DMS79 treated with DMSO at 0.1 percent for 48 hours (cell line): ENCODE data around the gene RIN2.

Source experiments
- DNase-seq: peaks from one replicate; lab custom pipeline; 2025; lab: John Stamatoyannopoulos, UW

RIN2 gene

DNA sequence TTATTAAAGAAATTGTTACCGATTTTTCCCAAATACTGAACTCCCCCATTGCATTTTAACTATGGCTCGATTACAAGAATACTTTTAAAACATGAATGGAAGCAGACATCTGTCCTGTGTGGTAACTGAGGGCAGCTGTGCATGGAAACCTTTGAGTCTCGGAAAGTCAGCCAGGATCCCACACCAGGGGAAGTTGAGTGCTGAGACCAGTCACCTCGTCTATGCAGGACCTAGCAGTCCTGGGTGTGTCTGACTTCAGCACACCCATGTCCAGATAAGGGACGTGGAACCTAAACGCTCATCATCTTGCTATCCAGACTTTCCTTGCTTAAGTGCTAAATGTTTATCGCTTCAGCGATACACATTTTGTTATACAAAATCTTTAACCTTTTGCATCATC, 6.1 kb downstream of the RIN2 start:
- no peak for DNase-seq

DNA sequence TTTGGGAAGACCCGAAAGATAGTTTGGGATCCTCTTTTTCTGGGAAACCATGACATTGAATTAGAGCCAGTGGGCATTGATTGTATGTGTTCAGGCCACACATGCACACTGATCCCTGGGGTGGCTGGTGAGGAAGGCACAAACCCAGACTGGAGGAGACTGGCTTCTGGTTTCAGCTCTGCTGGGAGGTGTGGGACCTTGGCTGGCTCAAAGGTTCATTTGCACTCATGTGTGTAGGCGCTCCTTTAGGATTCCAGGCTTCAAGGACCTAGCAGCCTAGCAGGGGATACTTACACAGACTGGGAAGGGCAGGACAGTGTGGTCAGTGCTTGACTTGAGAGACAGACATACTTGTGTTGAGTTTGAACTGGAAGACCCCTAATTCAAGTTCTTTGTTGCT, 7.2 kb downstream of the RIN2 start:
- DNase-seq: no peak

DNA sequence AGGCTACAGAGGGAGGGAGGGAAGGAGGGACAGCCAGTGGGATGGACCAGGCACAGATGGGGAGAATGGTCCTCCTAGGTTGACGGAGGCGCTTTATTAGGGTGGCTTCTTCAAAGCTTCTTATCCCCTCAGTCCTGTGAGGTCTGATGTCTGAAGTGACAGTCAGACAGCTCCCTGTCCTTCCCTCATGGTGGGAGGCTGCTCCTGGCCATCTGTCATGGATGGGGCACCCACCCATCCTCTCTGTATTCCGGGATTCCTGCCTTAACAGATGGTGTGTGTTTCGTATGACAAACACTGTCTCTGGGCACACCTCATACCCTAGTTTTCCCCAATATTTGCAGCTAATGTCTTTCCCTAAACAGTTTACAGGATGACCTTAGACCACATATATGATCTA, 7.9 kb downstream of the RIN2 start:
- DNase-seq: no peak

DNA sequence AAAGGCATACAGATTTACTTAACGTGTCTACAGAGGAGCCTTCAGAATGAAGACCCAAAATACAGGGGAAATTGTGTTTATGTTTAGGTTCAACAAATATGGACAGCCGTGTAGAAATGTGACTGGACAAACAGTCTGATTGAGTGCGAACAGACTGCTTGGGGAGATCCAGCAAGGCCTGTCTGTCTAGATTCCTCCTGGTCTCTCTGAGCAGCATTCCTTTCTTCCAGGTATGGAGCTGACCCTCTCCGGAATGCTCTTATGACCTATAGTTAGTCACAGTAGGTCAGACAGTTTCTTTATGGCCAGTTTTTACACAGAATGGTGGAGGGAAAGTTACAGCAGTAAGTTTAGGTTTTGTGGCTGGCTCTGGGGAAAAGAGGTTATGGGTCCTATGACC, 9.0 kb downstream of the RIN2 start:
- DNase-seq: no peak

DNA sequence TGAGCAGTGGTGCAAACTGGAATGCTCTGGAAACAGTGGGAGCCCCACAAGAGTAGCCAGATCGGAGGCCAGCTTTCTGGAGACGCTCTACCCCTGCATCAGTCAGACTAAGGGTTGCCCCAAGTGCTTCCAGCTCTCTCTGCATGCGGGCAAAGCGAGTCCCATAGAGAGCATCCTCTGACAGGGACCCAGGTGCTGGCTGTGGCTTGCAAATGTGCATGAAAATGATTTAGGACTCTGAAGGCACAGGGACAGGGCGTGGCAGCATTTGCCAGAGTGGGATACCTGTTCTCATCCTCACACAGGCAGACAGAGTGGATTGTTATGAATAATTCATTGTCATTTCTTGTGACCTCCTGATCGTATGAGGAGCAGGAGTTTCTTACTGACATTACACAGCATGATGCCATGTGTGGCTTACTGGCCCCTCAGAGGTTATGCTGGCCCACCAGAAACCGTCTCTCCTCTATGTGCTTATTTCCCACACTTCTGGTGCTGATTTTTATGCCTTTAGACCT, 10.3 kb downstream of the RIN2 start:
- DNase-seq: no peak

- DNase-seq: no peak
Observed at GRCh38 chr20:19769507-19769906, 11.4 kb downstream of the RIN2 start.

GRCh38 chr20:19770375-19770774, 12.3 kb downstream of the RIN2 start:
- no peak for DNase-seq

- no peak for DNase-seq
Observed at GRCh38 chr20:19771031-19771430, 13.0 kb downstream of the RIN2 start.

DNA sequence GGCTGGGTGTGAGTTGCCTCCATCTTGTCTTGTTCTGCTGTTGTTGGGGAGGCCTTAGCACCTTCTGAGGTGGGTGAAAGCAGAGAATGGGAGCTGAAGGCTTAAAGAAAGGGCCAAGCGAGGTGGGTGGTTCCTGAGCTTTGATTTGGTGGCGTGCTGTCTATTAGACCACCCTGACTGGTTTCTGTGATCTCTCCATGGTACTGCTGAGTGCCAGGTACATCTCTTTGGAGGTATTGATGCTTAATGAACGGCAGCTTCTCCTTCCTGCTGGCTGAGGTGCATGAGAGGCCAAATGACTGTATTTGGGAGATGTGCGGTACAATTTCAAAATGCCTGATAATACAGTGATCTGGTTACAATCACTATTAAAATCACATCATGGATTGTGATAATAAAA, 15.4 kb downstream of the RIN2 start:
- no peak for DNase-seq

- DNase-seq: no peak
Observed at GRCh38 chr20:19774135-19774933, 16.3 kb downstream of the RIN2 start.

DNA sequence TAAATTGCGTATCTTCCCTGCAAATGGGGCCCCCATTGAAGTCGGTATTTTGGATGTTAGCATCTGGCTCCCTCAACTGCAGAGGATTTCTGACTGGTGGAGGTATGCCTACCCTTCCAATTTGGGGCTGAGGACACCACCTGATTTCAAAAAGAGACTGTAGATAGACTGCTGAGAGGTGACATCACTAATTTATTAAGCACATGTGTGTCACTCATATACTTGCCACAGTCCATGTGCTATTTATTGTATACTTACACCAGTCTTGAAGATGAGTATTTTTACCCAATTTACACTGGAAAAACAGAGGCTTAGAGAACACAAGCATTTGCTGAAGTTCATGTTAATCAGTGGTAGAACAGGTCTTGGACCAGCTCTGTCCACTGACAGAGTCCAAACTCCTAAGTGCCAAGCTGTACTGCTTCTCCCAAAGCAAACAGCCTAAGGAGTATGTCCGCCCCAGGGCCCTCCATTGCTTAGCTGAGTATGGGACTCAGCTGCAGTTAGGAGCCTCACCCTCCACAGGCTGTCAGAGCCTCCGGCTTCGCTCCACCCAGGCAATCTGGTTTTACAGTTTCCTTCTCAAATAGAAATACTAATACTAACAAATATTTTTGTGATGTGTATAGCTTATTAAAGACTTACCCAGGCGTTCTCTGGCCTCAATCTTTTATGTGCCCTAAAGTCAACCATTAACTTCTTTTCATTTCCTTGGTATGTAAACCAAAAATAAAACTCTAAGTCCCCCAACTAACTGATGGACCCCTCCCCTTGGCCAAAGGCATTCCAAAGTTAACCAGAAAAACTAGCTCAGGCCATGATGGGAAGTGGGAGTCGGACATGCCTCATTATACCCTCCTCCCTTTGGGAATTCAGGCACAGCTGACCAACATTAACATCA, 17.5 kb downstream of the RIN2 start:
- no peak for DNase-seq

DNA sequence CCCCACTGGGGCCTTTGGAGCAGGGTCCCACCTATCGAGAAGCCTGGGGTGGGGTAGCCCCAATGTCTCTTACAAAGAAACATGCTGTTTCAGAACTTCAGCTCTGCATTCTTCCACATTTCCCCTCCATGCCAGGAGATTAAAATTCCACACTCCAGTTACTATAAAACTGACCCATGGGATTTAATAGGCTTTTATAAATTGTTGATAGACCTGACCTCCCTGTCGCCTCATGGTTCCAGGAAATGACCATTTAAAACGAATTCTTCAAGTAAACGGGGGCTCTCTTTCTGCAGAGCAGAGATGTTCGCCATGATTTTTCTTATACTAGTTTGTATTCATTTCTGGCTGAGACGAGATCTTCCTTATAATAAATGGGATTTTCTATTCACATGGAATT, 19.3 kb downstream of the RIN2 start:
- DNase-seq: no peak

- no peak for DNase-seq
Observed at GRCh38 chr20:19777981-19778380, 19.9 kb downstream of the RIN2 start.

- no peak for DNase-seq
Observed at GRCh38 chr20:19778404-19778803, 20.3 kb downstream of the RIN2 start.

DNA sequence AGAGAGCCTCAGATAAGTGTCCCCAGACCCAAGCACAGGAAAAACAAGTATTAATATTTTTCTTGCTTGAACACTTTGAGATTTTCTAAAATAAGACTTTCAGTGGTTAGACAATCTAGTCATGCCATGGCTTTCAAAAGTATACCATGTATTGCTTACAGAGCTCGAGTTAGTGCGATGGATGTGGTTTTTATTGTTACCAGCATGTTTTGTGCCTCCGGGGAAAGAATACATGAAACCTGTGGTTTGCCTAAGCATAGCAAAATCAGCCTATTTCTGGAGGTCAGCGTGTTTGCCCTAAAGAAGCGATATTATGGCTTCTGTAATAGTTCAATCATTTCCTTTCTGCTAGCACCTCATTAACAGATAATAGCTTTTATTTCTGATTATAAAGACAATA, 21.6 kb downstream of the RIN2 start:
- DNase-seq: no peak

DNA sequence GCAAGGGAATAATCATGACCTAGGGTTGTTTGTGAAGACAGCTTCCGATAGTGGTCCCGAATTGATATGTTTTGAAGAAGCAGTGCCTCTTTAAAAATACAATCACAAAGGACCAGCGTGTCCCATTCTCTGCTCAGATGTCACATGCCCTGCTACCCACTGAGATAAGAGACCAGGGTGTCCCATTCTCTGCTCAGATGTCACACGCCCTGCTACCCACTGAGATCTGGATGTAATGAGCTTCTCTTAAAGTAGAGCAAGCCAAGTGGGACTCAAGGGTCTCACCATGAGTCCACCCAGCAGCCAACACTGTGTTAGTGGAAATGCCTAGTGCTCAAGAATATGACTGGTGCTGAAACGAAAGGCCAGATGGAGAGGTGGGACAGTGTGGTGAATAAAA, 22.2 kb downstream of the RIN2 start:
- no peak for DNase-seq

DNA sequence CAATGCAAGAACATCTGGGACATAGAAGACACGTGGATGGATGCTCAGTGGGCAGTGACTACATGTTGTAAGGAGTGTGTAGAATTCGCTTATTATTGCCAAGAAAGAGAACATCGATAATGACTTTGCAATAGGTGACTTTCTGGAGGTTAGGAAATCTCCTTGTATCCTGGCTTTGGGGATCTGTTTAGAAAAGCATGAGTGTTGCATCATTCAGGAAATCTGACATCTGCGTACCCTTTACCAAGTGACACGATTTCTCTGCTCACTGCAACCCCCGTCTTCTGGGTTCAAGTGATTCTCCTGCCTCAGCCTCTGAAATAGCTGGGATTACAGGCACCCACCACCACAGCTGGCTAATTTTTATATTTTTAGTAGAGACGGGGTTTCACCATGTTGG, 23.2 kb downstream of the RIN2 start:
- DNase-seq: no peak

- no peak for DNase-seq
Observed at GRCh38 chr20:19782669-19783068, 24.6 kb downstream of the RIN2 start.

DNA sequence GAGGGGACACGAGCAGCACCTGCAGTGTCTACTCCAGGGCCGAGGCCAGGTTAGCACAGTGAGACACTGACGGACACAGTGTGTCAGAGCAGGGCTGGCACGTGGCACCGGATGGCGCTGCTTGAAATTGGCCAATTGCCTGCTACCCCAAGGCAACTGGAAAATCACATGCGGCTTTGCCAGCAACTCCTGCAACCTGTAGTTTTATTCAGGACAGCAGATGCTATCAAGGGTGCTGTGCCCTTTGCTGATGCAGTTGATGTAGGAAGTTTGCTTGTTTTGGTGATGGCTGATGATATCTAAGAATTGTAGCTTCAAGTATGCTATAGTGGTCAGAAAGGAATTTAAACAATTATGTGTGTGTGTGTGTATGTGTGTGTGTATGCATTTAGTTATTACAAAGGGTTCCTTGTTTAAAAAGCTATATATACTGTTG, 25.9 kb downstream of the RIN2 start:
- DNase-seq: peak; percentile 41

- peak; percentile 88 for DNase-seq
Observed at GRCh38 chr20:19784511-19785172, 26.6 kb downstream of the RIN2 start.

GRCh38 chr20:19785173-19785982, 27.3 kb downstream of the RIN2 start:
- no peak for DNase-seq

GRCh38 chr20:19785983-19786285, 27.9 kb downstream of the RIN2 start:
- DNase-seq: no peak
